ENCODE data around the gene DSCAM. TPM values are rescaled to one million over a fixed set of nuclear protein-coding genes. Genes with fewer than 3 reads are reported as not detected.

The DSCAM gene
- total RNA-seq, 1 experiment from 2014 or later = not detected

DNA sequence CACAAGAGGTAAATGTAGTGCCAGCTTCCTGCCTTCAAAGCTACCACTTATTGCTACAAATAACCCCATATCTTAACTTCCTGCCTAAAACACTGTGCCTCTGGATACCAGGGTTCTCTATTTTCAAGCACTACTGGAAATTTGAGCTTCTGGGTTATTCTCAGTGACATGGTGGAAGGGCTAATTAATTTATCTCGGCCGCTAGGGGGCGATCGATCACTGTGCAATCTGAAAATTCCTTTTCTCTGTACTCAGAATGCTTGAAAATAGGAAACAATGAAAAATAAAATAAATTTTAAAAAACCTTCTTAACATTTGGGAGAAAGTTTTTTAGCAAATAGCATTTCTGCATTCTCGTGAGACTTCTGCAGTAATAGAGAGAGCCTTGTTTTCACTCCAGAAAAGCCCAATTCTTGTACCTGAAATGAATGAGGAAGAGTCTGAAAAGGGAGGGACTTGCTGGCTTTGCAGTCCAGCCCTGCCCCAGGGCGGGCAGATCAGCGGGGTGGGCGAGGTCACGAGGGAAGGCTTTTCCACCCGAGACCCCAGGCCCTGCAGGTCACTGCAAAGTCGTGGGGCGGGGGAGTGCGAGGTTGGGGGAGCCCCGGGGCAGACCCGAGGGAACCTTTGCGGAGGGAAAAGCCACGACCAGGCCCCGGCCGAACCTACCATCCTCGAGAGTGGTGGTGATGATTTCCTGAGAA, 703.0 kb downstream of the DSCAM start:
- CTCF ChIA-PET = interaction anchor here (0.6 to 1.0 kb wide), 4 partner anchors 12 to 1412 kb away, joined by 3 to 4 read pairs (median 4); no protein-coding TSS in a partner anchor
- H3K9me2 ChIP-seq (ENCODE audit: insufficient read depth) = no peaks in the 10 kb centered on the region
- RAD21 ChIA-PET (ENCODE audit: low non-redundant PET in 1 of 2, low total read pairs in 2 of 2, uncharacterized antibody in 2 of 2, unreplicated experiment in 2 of 2) = no interaction called here
- H3K9me3 ChIP-seq (ENCODE audit: control insufficient read depth in 1 of 2, insufficient read depth in 1 of 2, low read depth in 1 of 2, low read length in 2 of 2) = peaks cover 0 to 11% of the 10 kb centered on the region in 2 experiments; a peak in 2 of 4 replicates
- intact Hi-C loops (cut with micrococcal nuclease) = loop anchor here (2.0 kb wide), 1 partner anchor 925 kb away; no protein-coding TSS in a partner anchor
- no peaks in the 10 kb centered on the region for H3K27me3 ChIP-seq (ENCODE audit: insufficient read depth, low read length)
- H3K4me3 ChIP-seq (replicated peaks in 1 of 2; ENCODE audit: low read depth in 1 of 2, low read length in 2 of 2) = no peak overlapping the region
- H3K4me2 ChIP-seq (ENCODE audit: low read length) = no peak overlapping the region
- TF ChIP-seq REST (IDR thresholded peaks at IDR 0.05; ENCODE audit: low read depth) = no peak
- TF ChIP-seq EGR1 (IDR thresholded peaks at IDR 0.05; ENCODE audit: low read depth) = no peak
- no peak for TF ChIP-seq FOSL1 (IDR thresholded peaks at IDR 0.05; ENCODE audit: low read depth)
- no peak for TF ChIP-seq ZBTB33 (IDR thresholded peaks at IDR 0.05; ENCODE audit: extremely low read depth, insufficient replicate concordance, low read length)
- peak; percentile 39 for TF ChIP-seq RAD21 (IDR thresholded peaks at IDR 0.05; ENCODE audit: low read depth)
- TF ChIP-seq, protein P1, sequence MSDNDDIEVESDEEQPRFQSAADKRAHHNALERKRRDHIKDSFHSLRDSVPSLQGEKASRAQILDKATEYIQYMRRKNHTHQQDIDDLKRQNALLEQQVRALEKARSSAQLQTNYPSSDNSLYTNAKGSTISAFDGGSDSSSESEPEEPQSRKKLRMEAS (IDR thresholded peaks at IDR 0.05) = no peak
- TF ChIP-seq, protein P2, sequence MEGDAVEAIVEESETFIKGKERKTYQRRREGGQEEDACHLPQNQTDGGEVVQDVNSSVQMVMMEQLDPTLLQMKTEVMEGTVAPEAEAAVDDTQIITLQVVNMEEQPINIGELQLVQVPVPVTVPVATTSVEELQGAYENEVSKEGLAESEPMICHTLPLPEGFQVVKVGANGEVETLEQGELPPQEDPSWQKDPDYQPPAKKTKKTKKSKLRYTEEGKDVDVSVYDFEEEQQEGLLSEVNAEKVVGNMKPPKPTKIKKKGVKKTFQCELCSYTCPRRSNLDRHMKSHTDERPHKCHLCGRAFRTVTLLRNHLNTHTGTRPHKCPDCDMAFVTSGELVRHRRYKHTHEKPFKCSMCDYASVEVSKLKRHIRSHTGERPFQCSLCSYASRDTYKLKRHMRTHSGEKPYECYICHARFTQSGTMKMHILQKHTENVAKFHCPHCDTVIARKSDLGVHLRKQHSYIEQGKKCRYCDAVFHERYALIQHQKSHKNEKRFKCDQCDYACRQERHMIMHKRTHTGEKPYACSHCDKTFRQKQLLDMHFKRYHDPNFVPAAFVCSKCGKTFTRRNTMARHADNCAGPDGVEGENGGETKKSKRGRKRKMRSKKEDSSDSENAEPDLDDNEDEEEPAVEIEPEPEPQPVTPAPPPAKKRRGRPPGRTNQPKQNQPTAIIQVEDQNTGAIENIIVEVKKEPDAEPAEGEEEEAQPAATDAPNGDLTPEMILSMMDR (IDR thresholded peaks at IDR 0.05 in 2 of 3, conservative IDR thresholded peaks at IDR 0.05 in 1 of 3; ENCODE audit: borderline replicate concordance in 1 of 3, insufficient read depth in 1 of 3, low read depth in 2 of 3, low read length in 2 of 3) = peak; percentile 24 to 71 (median 49); a peak in 4 of 6 replicates
- H2AFZ ChIP-seq (ENCODE audit: low read depth, low read length, poor library complexity, severe bottlenecking) = no peak overlapping the region
- H4K20me1 ChIP-seq (ENCODE audit: insufficient read depth) = no peaks in the 10 kb centered on the region
- no TSS peak for BruUV-seq (replicated peaks)
- H3K9ac ChIP-seq (ENCODE audit: low read length) = no peak overlapping the region
- H3K27ac ChIP-seq (ENCODE audit: low read depth, low read length) = no peak overlapping the region
- H3K79me2 ChIP-seq (ENCODE audit: insufficient read depth, low read length) = no peaks in the 10 kb centered on the region
- DNase-seq (ENCODE audit: low read depth, low spot score) = peak; percentile 6
- peak; percentile 46; the same call in 1 of the 2 replicates for ATAC-seq
- H3K36me3 ChIP-seq (ENCODE audit: control insufficient read depth in 1 of 2, insufficient read depth in 2 of 2, low read length in 2 of 2) = no peaks in the 10 kb centered on the region
- H3K4me1 ChIP-seq (ENCODE audit: control insufficient read depth in 1 of 2, insufficient read depth in 2 of 2, low read length in 2 of 2) = no peaks in the 10 kb centered on the region
- POLR2A ChIA-PET = no interaction called here

All from HCT116 (cell line).